H9 (cell line): ENCODE measurements around the gene NOCT. TPM values are rescaled to one million over a fixed set of nuclear protein-coding genes. Genes with fewer than 3 reads are reported as not detected.

Source experiments
- DNase-seq: peaks from one replicate; pipeline ENCODE4 v3.0.0-alpha.2; 2017
- H2AFZ ChIP-seq: one replicate; pipeline ENCODE4 v1.6.1; 2013; ENCODE audit warnings: mild to moderate bottlenecking, low read length, control low read depth, moderate library complexity
- H2AK5ac ChIP-seq: 2 replicates; pipeline ENCODE4 v1.6.1; 2013; ENCODE audit warnings: low read length, control low read depth, mixed read lengths; ENCODE audit not compliant: insufficient read length
- H2BK120ac ChIP-seq: one replicate; pipeline ENCODE4 v1.6.1; 2013; ENCODE audit warnings: low read depth, mild to moderate bottlenecking, low read length, control low read depth, inconsistent platforms; ENCODE audit not compliant: poor library complexity, severe bottlenecking
- H2BK12ac ChIP-seq: 2 replicates; pipeline ENCODE4 v1.6.1; 2013; ENCODE audit warnings: low read length, control low read depth, mixed read lengths, low read depth; ENCODE audit not compliant: insufficient read length
- H2BK15ac ChIP-seq: 2 replicates; pipeline ENCODE4 v1.6.1; 2013; ENCODE audit warnings: low read depth, low read length, control low read depth
- H2BK20ac ChIP-seq: one replicate; pipeline ENCODE4 v1.6.1; 2013; ENCODE audit warnings: low read depth, mild to moderate bottlenecking, low read length, control low read depth, inconsistent platforms; ENCODE audit not compliant: poor library complexity, severe bottlenecking
- H2BK5ac ChIP-seq: 2 replicates; pipeline ENCODE4 v1.6.1; 2013; ENCODE audit warnings: low read length, control low read depth, mixed read lengths; ENCODE audit not compliant: insufficient read length
- H3K14ac ChIP-seq: 2 replicates; pipeline ENCODE4 v1.6.1; 2013; ENCODE audit warnings: low read length, control low read depth; ENCODE audit not compliant: insufficient read depth
- H3K18ac ChIP-seq: 2 replicates; pipeline ENCODE4 v1.6.1; 2013; ENCODE audit warnings: low read depth, mild to moderate bottlenecking, mixed read lengths, low read length, control low read depth; ENCODE audit not compliant: insufficient read length
- H3K23ac ChIP-seq: 2 replicates; pipeline ENCODE4 v1.6.1; 2013; ENCODE audit warnings: low read length, control low read depth, mixed read lengths, low read depth; ENCODE audit not compliant: insufficient read length
- H3K23me2 ChIP-seq: 2 replicates; pipeline ENCODE4 v1.6.1; 2013; ENCODE audit warnings: low read depth, mild to moderate bottlenecking, mixed read lengths, low read length, control low read depth; ENCODE audit not compliant: insufficient read length, poor library complexity, severe bottlenecking
- H3K27ac ChIP-seq: 2 replicates; pipeline ENCODE4 v1.5.1; 2013; ENCODE audit warnings: low read length, control low read depth, mixed read lengths, low read depth; ENCODE audit not compliant: insufficient read length
- H3K27me3 ChIP-seq: 2 replicates; pipeline ENCODE4 v1.6.1; 2013; ENCODE audit warnings: low read length, control low read depth, inconsistent platforms; ENCODE audit not compliant: insufficient read depth
- H3K4ac ChIP-seq: 2 replicates; pipeline ENCODE4 v1.6.1; 2013; ENCODE audit warnings: low read depth, mild to moderate bottlenecking, control low read depth, inconsistent platforms, low read length, moderate library complexity
- H3K4me1 ChIP-seq: 2 replicates; pipeline ENCODE4 v1.6.1; 2013; ENCODE audit warnings: low read length, control low read depth, inconsistent platforms; ENCODE audit not compliant: insufficient read depth
- H3K4me2 ChIP-seq: 2 replicates; pipeline ENCODE4 v1.6.1; 2013; ENCODE audit warnings: low read length, control low read depth, mixed read lengths; ENCODE audit not compliant: insufficient read length, insufficient read depth
- H3K56ac ChIP-seq: 2 replicates; pipeline ENCODE4 v1.6.1; 2013; ENCODE audit warnings: low read depth, mild to moderate bottlenecking, mixed read lengths, low read length, control low read depth; ENCODE audit not compliant: insufficient read length
- H3K79me1 ChIP-seq: 2 replicates; pipeline ENCODE4 v1.6.1; 2013; ENCODE audit warnings: low read depth, mild to moderate bottlenecking, moderate library complexity, low read length, control low read depth, inconsistent platforms; ENCODE audit not compliant: insufficient read depth, poor library complexity, severe bottlenecking
- H3K79me2 ChIP-seq: 2 replicates; pipeline ENCODE4 v1.6.1; 2013; ENCODE audit warnings: low read length, control low read depth, inconsistent platforms; ENCODE audit not compliant: insufficient read depth
- H3K9ac ChIP-seq: 2 replicates; pipeline ENCODE4 v1.6.1; 2013; ENCODE audit warnings: low read length, control low read depth, mixed read lengths; ENCODE audit not compliant: insufficient read length; ENCODE audit errors: extremely low read depth
- H3K9me3 ChIP-seq: one replicate; pipeline ENCODE4 v1.6.1; 2013; ENCODE audit warnings: low read depth, low read length, inconsistent platforms; ENCODE audit not compliant: control insufficient read depth
- H3T11ph ChIP-seq: one replicate; pipeline ENCODE4 v1.6.1; 2013; ENCODE audit warnings: mild to moderate bottlenecking, low read length, control low read depth, inconsistent platforms
- H4K20me1 ChIP-seq: one replicate; pipeline ENCODE4 v1.6.1; 2013; ENCODE audit not compliant: control insufficient read depth, insufficient read length, insufficient read depth
- H4K5ac ChIP-seq: 2 replicates; pipeline ENCODE4 v1.6.1; 2013; ENCODE audit warnings: low read depth, mild to moderate bottlenecking, mixed read lengths, low read length, control low read depth; ENCODE audit not compliant: insufficient read length
- H4K8ac ChIP-seq: replicated peaks from 2 replicates; pipeline ENCODE4 v1.6.1; 2013; ENCODE audit warnings: low read length, control low read depth, mixed read lengths, low read depth; ENCODE audit not compliant: insufficient read length
- H4K91ac ChIP-seq: 2 replicates; pipeline ENCODE4 v1.6.1; 2013; ENCODE audit warnings: low read depth, mild to moderate bottlenecking, moderate library complexity, mixed read lengths, low read length, control low read depth; ENCODE audit not compliant: insufficient read length
- H3K27ac Mint-ChIP-seq, 3 experiments: 2 replicates in 2 of 3; 3 replicates in 1 of 3; pipeline ENCODE4 v1.8.0; 2020 to 2021; ENCODE audit warnings: mixed read lengths in 3 of 3, mild to moderate bottlenecking in 1 of 3, moderate library complexity in 1 of 3
- H3K27me3 Mint-ChIP-seq: 2 replicates; pipeline ENCODE4 v1.8.0; 2021; ENCODE audit warnings: low read depth, mild to moderate bottlenecking, moderate library complexity, mixed read lengths
- H3K36me3 Mint-ChIP-seq, 3 experiments: 2 replicates in 2 of 3; 3 replicates in 1 of 3; pipeline ENCODE4 v1.8.0; 2020 to 2021; ENCODE audit warnings: low read depth in 3 of 3, mixed read lengths in 3 of 3; ENCODE audit not compliant: insufficient read depth in 1 of 3
- H3K4me1 Mint-ChIP-seq, 2 experiments: 2 replicates each; pipeline ENCODE4 v1.8.0; 2020; ENCODE audit warnings: mixed read lengths in 2 of 2
- H3K4me3 Mint-ChIP-seq, 2 experiments: 2 replicates in 1 of 2; 3 replicates in 1 of 2; pipeline ENCODE4 v1.8.0; 2020 to 2021; ENCODE audit warnings: mild to moderate bottlenecking in 2 of 2, mixed read lengths in 2 of 2, moderate library complexity in 1 of 2
- H3K9me3 Mint-ChIP-seq, 2 experiments: 2 replicates in 1 of 2; 3 replicates in 1 of 2; pipeline ENCODE4 v1.8.0; 2020; ENCODE audit warnings: mild to moderate bottlenecking in 2 of 2, mixed read lengths in 2 of 2, moderate library complexity in 1 of 2
- CTCF ChIP-seq: fragments of 200-600 bp; sonication (generic); conservative IDR thresholded peaks from 3 replicates; pipeline ENCODE4 v1.8.0; 2021; ENCODE audit warnings: antibody characterized with exemption, mild to moderate bottlenecking
- WGBS: extraction: QIAGEN DNeasy Blood & Tissue Kit; methylation state at CpG from one replicate; pipeline ENCODE4 v1.1.7; 2013; ENCODE audit warnings: missing lambda C conversion rate, low lambda C conversion rate, mixed read lengths; ENCODE audit not compliant: insufficient read length; ENCODE audit errors: extremely low coverage; 5-methylcytosine and 5-hydroxymethylcytosine counted together
- total RNA-seq: library from RNA; stranded (reverse); gene quantifications from 2 replicates; pipeline ENCODE4 v1.2.1, GENCODE V29; 2021

Gene NOCT
- total RNA-seq, 1 experiment from 2014 or later = 37.3 TPM

GRCh38 chr4:138978600-138978999 is 37.0 kb upstream of the NOCT start:
- no peak overlapping the region for H2BK120ac ChIP-seq
- H3K14ac ChIP-seq = no peak overlapping the region
- no peak overlapping the region for H2BK15ac ChIP-seq
- H4K8ac ChIP-seq = no peak overlapping the region
- H3K9ac ChIP-seq = no peak overlapping the region
- no peak overlapping the region; a peak in 1 of 7 replicates for H3K27ac Mint-ChIP-seq
- H4K91ac ChIP-seq = no peak overlapping the region
- H2AFZ ChIP-seq = no peak overlapping the region
- no peaks in the 10 kb centered on the region for H3K9me3 Mint-ChIP-seq
- H3K4me1 Mint-ChIP-seq = peaks cover 42 to 60% of the 10 kb centered on the region in 2 experiments
- no peaks in the 10 kb centered on the region for H3K27me3 ChIP-seq
- H3K79me1 ChIP-seq = no peaks in the 10 kb centered on the region
- H3K27me3 Mint-ChIP-seq = no peaks in the 10 kb centered on the region
- DNase-seq = no peak
- H3K4me2 ChIP-seq = no peak overlapping the region
- no peak overlapping the region for H2BK5ac ChIP-seq
- no peak overlapping the region for H2AK5ac ChIP-seq
- H3K23me2 ChIP-seq = no peaks in the 10 kb centered on the region
- H3K56ac ChIP-seq = no peak overlapping the region
- H3K9me3 ChIP-seq = no peaks in the 10 kb centered on the region
- peaks cover under 1% of the 10 kb centered on the region; the same call in 1 of the 2 replicates for H3K4me1 ChIP-seq
- no peak overlapping the region for H3K23ac ChIP-seq
- H3K4ac ChIP-seq = no peak overlapping the region
- no peaks in the 10 kb centered on the region for H4K20me1 ChIP-seq
- H3K4me3 Mint-ChIP-seq = 0 out of 5 replicates have a peak overlapping the region, but pooled peaks of 1 of the 2 experiments have one; percentile 17
- H2BK20ac ChIP-seq = no peak overlapping the region
- H4K5ac ChIP-seq = no peak overlapping the region
- TF ChIP-seq CTCF = no peak
- H3K27ac ChIP-seq = no peak overlapping the region
- WGBS = no CpG with 5 or more reads among the region's 3 CpGs
- H3K79me2 ChIP-seq = no peaks in the 10 kb centered on the region
- no peak overlapping the region for H2BK12ac ChIP-seq
- H3K36me3 Mint-ChIP-seq = no peaks in the 10 kb centered on the region; a peak in 1 of 7 replicates
- no peak overlapping the region for H3K18ac ChIP-seq
- no peak overlapping the region for H3T11ph ChIP-seq
